Neutrophil (primary cell): ENCODE measurements around the gene NOL3.

Source experiments
- H3K27ac ChIP-seq: fragments of 200-600 bp; sonication (generic); 2 replicates; pipeline ENCODE4 v1.5.1; 2016; ENCODE audit warnings: mild to moderate bottlenecking, moderate library complexity
- H3K27me3 ChIP-seq: fragments of 200-600 bp; sonication (generic); 2 replicates; pipeline ENCODE4 v1.6.0; 2016; ENCODE audit warnings: mild to moderate bottlenecking
- H3K36me3 ChIP-seq: fragments of 200-600 bp; sonication (generic); 2 replicates; pipeline ENCODE4 v1.5.1; 2017
- H3K4me1 ChIP-seq, 2 experiments: fragments of 200-600 bp in 1 of 2; sonication (generic) in 1 of 2; 1 replicate in 1 of 2; 2 replicates in 1 of 2; pipeline versions ENCODE4 v1.5.1 to v1.6.1; 2013 to 2016; ENCODE audit warnings: low read depth in 1 of 2, low read length in 1 of 2, mild to moderate bottlenecking in 1 of 2, moderate library complexity in 1 of 2; ENCODE audit not compliant: control insufficient read depth in 1 of 2, insufficient read depth in 1 of 2
- H3K4me3 ChIP-seq, 2 experiments: fragments of 200-600 bp in 1 of 2; sonication (generic) in 1 of 2; 1 replicate in 1 of 2; 2 replicates in 1 of 2; pipeline ENCODE4 v1.5.1; 2013 to 2016; ENCODE audit warnings: low read depth in 1 of 2, low read length in 1 of 2, mild to moderate bottlenecking in 1 of 2, moderate library complexity in 1 of 2
- H3K9me3 ChIP-seq: fragments of 200-600 bp; sonication (generic); 2 replicates; pipeline ENCODE4 v1.5.1; 2016
- TF ChIP-seq, protein P1 (sequence below): fragments of 200-600 bp; sonication (generic); IDR thresholded peaks from 2 replicates; pipeline ENCODE4 v1.5.1; 2016; ENCODE audit warnings: antibody characterized with exemption

Gene NOL3

DNA sequence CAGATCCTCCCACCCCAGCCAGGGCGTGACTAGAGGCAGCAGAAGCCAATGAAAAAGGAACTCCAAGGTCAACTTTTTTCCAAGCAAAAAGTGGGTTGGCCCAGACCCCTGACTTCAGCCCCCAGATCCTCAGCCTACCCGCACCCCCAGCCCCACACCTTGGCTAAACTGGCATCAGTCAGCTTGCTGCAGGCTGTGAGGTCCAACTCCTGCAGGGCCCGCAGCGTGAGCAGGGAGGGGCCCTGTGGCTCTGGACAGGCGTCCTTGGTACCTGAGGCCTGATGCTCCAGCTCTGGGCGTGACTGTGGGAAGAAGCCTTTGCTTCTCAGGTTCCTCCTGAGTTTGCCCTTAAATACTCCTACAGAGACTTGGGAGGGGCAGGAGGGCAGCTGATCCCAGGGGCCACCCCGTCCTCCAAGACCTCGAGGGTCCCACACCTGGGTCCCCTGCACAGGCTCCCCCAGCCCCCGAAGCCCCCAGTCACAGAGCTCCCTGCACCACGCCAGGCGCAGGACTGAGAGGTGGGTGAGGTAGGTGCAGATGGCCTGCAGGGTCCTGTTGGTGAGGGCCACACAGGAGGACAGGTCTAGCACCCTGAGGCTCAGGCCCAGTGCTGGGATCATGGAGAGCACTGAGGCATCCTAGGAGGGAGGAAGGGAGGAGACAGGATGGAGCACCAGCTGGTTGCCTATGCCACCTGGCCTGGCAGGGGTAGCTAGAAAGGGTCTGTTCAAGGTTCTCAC lies 38.0 kb downstream of the NOL3 start:
- H3K9me3 ChIP-seq: no peaks in the 10 kb centered on the region
- H3K27ac ChIP-seq: no peak overlapping the region
- peaks cover 7 to 8% of the 10 kb centered on the region in 2 experiments for H3K4me1 ChIP-seq
- H3K36me3 ChIP-seq: peaks cover 55% of the 10 kb centered on the region
- TF ChIP-seq, protein P1, sequence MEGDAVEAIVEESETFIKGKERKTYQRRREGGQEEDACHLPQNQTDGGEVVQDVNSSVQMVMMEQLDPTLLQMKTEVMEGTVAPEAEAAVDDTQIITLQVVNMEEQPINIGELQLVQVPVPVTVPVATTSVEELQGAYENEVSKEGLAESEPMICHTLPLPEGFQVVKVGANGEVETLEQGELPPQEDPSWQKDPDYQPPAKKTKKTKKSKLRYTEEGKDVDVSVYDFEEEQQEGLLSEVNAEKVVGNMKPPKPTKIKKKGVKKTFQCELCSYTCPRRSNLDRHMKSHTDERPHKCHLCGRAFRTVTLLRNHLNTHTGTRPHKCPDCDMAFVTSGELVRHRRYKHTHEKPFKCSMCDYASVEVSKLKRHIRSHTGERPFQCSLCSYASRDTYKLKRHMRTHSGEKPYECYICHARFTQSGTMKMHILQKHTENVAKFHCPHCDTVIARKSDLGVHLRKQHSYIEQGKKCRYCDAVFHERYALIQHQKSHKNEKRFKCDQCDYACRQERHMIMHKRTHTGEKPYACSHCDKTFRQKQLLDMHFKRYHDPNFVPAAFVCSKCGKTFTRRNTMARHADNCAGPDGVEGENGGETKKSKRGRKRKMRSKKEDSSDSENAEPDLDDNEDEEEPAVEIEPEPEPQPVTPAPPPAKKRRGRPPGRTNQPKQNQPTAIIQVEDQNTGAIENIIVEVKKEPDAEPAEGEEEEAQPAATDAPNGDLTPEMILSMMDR: no peak
- H3K4me3 ChIP-seq: no peak overlapping the region
- H3K27me3 ChIP-seq: no peaks in the 10 kb centered on the region

DNA sequence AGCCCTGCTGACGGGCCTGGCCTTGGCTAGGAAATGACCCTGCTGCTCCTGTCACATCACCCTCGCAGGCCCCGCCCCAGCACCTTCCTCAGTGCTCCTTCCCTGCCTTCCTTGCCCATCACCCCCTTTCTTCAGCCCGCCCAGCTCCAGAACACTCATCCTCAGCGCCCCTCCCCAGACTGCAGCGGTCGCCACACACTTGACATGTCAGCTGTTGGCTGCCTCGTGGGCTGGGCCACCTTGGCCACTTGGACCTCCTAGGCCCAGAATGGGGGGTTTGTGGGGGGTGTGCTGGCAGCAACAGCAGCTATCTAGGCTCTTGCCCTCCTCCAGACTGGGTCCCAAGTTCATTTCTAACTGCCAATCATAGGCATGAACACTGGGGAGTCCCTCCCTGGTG lies 39.2 kb downstream of the NOL3 start:
- Histone ChIP-seq H3K36me3 (peaks cover 43% of the 10 kb centered on the region), H3K27me3 (no peaks in the 10 kb centered on the region), H3K4me3 (no peak overlapping the region)

DNA sequence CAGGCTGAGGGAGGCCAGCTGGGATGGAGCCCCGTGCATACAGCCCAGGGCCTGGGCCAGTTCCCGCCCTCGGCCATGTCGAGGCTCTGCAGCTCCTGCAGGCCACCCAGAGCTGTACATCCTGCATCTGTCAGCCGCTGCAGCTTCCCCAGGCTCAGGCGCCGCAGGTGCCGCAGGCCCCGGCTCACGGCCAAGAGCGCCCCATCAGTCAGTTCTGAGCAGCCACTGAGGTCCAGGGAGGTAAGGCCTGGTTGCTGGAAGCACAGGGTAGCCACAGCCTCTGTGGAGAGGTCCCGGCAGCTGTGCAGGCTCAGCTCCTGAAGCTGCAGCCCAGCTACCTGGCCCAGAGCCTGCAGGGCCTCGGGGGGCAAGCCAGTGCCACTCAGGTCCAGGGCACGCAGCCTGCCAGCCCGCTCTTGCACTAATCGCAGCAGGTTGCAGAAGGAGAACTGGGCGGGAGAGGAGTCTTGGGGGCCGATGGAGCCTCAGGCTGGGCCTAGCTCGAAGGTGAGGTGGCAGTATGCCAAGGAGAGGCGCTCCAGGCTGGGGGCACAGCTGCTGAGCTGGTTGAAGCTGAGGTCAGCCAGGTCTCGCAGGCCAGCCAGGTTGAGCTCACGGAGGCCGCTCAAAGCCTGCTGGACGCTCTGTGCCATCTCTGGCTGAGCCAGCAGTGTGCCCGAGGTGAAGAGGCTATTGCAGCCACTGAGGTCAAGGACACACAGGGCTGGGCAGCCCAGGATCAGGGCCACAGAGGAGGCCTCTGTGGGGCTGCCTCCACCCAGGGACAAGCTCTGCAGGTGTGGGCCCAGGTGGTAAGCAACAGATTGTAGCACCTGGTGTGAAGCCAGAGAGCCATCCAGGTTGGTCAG lies 40.0 kb downstream of the NOL3 start:
- H3K27me3 ChIP-seq: no peaks in the 10 kb centered on the region
- H3K4me3 ChIP-seq: no peak overlapping the region
- peaks cover 40% of the 10 kb centered on the region for H3K36me3 ChIP-seq
- no peak overlapping the region for H3K27ac ChIP-seq
- TF ChIP-seq, protein P1: no peak
- H3K9me3 ChIP-seq: no peaks in the 10 kb centered on the region
- H3K4me1 ChIP-seq: peaks cover 9% of the 10 kb centered on the region in 2 experiments

More for the DNA sequence above, 39.2 kb downstream of the NOL3 start:
- Histone ChIP-seq H3K27ac (no peak overlapping the region), H3K4me1 (peaks cover 9% of the 10 kb centered on the region in 2 experiments), H3K9me3 (no peaks in the 10 kb centered on the region)
- TF ChIP-seq, protein P1: no peak

DNA sequence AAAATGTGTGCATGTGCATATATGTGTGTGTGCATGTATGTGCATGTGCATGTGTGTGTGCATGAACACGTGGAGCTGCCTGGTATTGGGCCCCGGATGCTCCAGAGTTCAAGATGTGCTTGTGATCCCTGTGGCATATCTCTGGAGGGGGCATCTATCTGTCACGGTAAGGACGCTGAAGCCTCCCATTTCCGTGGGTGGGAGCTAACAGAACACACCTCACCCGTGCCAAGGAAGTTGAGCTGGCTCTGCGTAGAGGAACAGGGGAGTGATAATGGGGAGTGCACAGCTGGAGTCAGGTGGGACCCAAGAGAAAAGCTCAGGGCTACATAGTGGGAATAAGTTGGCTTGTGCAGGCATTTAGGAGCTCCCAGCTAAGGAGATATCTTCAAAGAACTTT lies 41.3 kb downstream of the NOL3 start:
- H3K27me3 ChIP-seq: no peaks in the 10 kb centered on the region
- H3K9me3 ChIP-seq: no peaks in the 10 kb centered on the region
- H3K4me3 ChIP-seq: no peak overlapping the region
- TF ChIP-seq, protein P1: no peak
- peaks cover 14 to 15% of the 10 kb centered on the region in 2 experiments for H3K4me1 ChIP-seq
- H3K36me3 ChIP-seq: peaks cover 27% of the 10 kb centered on the region
- H3K27ac ChIP-seq: no peak overlapping the region

DNA sequence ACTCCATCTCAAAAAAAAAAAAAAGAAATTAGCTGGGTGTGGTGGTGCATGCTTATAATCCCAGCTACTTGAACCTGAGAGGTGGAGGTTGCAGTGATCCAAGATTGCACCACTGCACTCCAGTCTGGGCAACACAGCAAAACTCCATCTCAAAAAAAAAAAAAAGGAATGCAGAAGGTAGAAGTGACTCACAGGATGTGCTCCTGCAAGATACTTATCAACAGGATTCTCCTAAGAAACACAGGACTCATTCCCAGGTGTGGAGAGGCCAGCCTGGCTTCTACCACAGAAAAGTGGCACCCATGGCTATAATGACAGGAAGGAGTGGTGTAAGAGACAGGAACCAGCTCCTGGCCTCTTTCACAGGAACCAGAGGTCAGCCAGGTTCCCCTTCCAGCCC lies 42.4 kb downstream of the NOL3 start:
- no peaks in the 10 kb centered on the region for H3K27me3 ChIP-seq
- TF ChIP-seq, protein P1: no peak
- H3K27ac ChIP-seq: no peak overlapping the region
- H3K36me3 ChIP-seq: peaks cover 16% of the 10 kb centered on the region
- H3K4me1 ChIP-seq: peaks cover 25 to 26% of the 10 kb centered on the region in 2 experiments
- H3K4me3 ChIP-seq: no peak overlapping the region
- no peaks in the 10 kb centered on the region for H3K9me3 ChIP-seq
